Endothelial cell of umbilical vein (primary cell): ENCODE data around the gene TMEM161A. TPM values are rescaled to one million over a fixed set of nuclear protein-coding genes. Genes with fewer than 3 reads are reported as not detected.

Experiments used
- BruUV-seq: library from RNA; stranded (reverse); fragments of 400-500 nt; replicated peaks from 2 replicates; lab custom pipeline; 2021; lab: Mats Ljungman, UMichigan
- CTCF ChIA-PET: fragments of 300-600, 350-600 bp; sonication (Branson Sonifier 250); formaldehyde crosslinking; loops from one replicate; lab custom pipeline; 2021; ENCODE audit warnings: antibody characterized with exemption, inconsistent platforms; lab: Charles Lee
- POLR2A ChIA-PET: fragments of 300-600, 350-600 bp; sonication (Branson Sonifier 250); formaldehyde crosslinking; loops from one replicate; lab custom pipeline; 2021; ENCODE audit warnings: antibody characterized with exemption, inconsistent platforms; lab: Charles Lee
- DNase-seq: peaks from one replicate; pipeline ENCODE4 v3.0.0-alpha.2; 2011; ENCODE audit warnings: low read depth, low spot score
- FAIRE-seq: peaks from 2 replicates; lab custom pipeline; 2011; peaks lifted over from hg19 to GRCh38; lab: Jason Lieb, UNC
- H2AFZ ChIP-seq: 2 replicates; pipeline ENCODE4 v1.6.0; 2012; ENCODE audit warnings: low read depth, low read length, control low read depth, inconsistent platforms
- H3K27ac ChIP-seq: 2 replicates; pipeline ENCODE4 v1.5.1; 2011; ENCODE audit warnings: low read depth, mild to moderate bottlenecking, control low read depth, low read length, moderate library complexity; ENCODE audit not compliant: insufficient read depth
- H3K27me3 ChIP-seq, 2 experiments: 2 replicates each; pipeline versions ENCODE4 v1.6.0 to v1.6.1; 2011; ENCODE audit warnings: low read length in 2 of 2, mixed read lengths in 1 of 2; ENCODE audit not compliant: control insufficient read depth in 2 of 2, insufficient read depth in 2 of 2
- H3K36me3 ChIP-seq, 2 experiments: 2 replicates in 1 of 2; 3 replicates in 1 of 2; pipeline ENCODE4 v1.5.1; 2011; ENCODE audit warnings: low read length in 2 of 2, mild to moderate bottlenecking in 1 of 2, moderate library complexity in 1 of 2; ENCODE audit not compliant: control insufficient read depth in 2 of 2, insufficient read depth in 2 of 2; ENCODE audit errors: extremely low read depth in 1 of 2
- H3K4me1 ChIP-seq: 3 replicates; pipeline ENCODE4 v1.5.1; 2011; ENCODE audit warnings: mild to moderate bottlenecking, low read length; ENCODE audit not compliant: control insufficient read depth, insufficient read depth; ENCODE audit errors: extremely low read depth
- H3K4me2 ChIP-seq: 2 replicates; pipeline ENCODE4 v1.6.1; 2011; ENCODE audit warnings: low read length, control low read depth, mixed read lengths; ENCODE audit not compliant: insufficient read depth
- H3K4me3 ChIP-seq, 3 experiments: fragments of 200-600 bp in 1 of 3; sonication (generic), shearing (Covaris generic) in 1 of 3; replicated peaks in 1 of 3; 2 replicates each; pipeline ENCODE4 v1.5.1; 2011 to 2016; ENCODE audit warnings: control low read depth in 3 of 3, low read length in 3 of 3, mild to moderate bottlenecking in 2 of 3, inconsistent platforms in 1 of 3, low read depth in 1 of 3, moderate library complexity in 1 of 3; ENCODE audit not compliant: insufficient read depth in 1 of 3
- H3K79me2 ChIP-seq: 2 replicates; pipeline ENCODE4 v1.6.0; 2012; ENCODE audit warnings: low read length, inconsistent platforms; ENCODE audit not compliant: control insufficient read depth, insufficient read depth
- H3K9ac ChIP-seq: replicated peaks from 2 replicates; pipeline ENCODE3; 2011; ENCODE audit warnings: low read length, control low read depth; ENCODE audit not compliant: insufficient read depth; ENCODE audit errors: extremely low read depth
- H3K9me1 ChIP-seq: replicated peaks from 3 replicates; pipeline ENCODE4 v1.6.0; 2011; ENCODE audit warnings: mild to moderate bottlenecking, low read length; ENCODE audit not compliant: control insufficient read depth, insufficient read depth; ENCODE audit errors: extremely low read depth
- H3K9me3 ChIP-seq: replicated peaks from 2 replicates; pipeline ENCODE4 v1.5.1; 2012; ENCODE audit warnings: low read length, inconsistent platforms; ENCODE audit not compliant: control insufficient read depth, insufficient read depth
- H4K20me1 ChIP-seq: replicated peaks from 2 replicates; pipeline ENCODE3; 2011; ENCODE audit warnings: mild to moderate bottlenecking, low read length; ENCODE audit not compliant: control insufficient read depth, insufficient read depth; ENCODE audit errors: extremely low read depth
- EZH2 ChIP-seq: IDR thresholded peaks from 2 replicates; pipeline ENCODE4 v1.6.1; 2012; ENCODE audit warnings: borderline replicate concordance, low read depth, mild to moderate bottlenecking, moderate library complexity, low read length, inconsistent platforms; ENCODE audit not compliant: severe bottlenecking
- FOS ChIP-seq: IDR thresholded peaks from 2 replicates; pipeline ENCODE4 v1.6.1; 2011; ENCODE audit warnings: mild to moderate bottlenecking, low read length, moderate library complexity, borderline replicate concordance; ENCODE audit not compliant: insufficient read depth
- GATA2 ChIP-seq: IDR thresholded peaks from 2 replicates; pipeline ENCODE4 v1.7.0; 2011; ENCODE audit warnings: low read depth, mild to moderate bottlenecking, moderate library complexity, mixed read lengths, low read length; ENCODE audit not compliant: insufficient read length, insufficient read depth
- JUN ChIP-seq: IDR thresholded peaks from 2 replicates; pipeline ENCODE4 v1.6.1; 2011; ENCODE audit warnings: borderline replicate concordance, low read depth; ENCODE audit not compliant: insufficient read length, insufficient read depth
- MAX ChIP-seq: IDR thresholded peaks from 2 replicates; pipeline ENCODE4 v1.6.1; 2011; ENCODE audit not compliant: insufficient read depth, insufficient read length
- MYC ChIP-seq: IDR thresholded peaks from one replicate; pipeline ENCODE4 v1.6.1; 2011; ENCODE audit warnings: mild to moderate bottlenecking, low read depth, low read length
- POLR2A ChIP-seq: IDR thresholded peaks from 2 replicates; pipeline ENCODE4 v1.6.1; 2012; ENCODE audit warnings: low read depth, mild to moderate bottlenecking, control low read depth, low read length
- POLR2AphosphoS5 ChIP-seq: IDR thresholded peaks from 2 replicates; pipeline ENCODE4 v1.6.1; 2012; ENCODE audit warnings: low read depth, mild to moderate bottlenecking, control low read depth, low read length, moderate library complexity; ENCODE audit not compliant: insufficient read depth
- dilution Hi-C: fragments of 300-500 bp; cut with MboI; formaldehyde crosslinking; loops from one replicate; pipeline ENCODE4 v1.15.0; 2019; ENCODE audit warnings: low sequenced_read_pairs; ENCODE audit not compliant: extremely low pct_ligation_motif_present
- intact Hi-C: fragments of 100-400 bp; cut with micrococcal nuclease; formaldehyde crosslinking; loops from one replicate; pipeline ENCODE4 v1.10.0; 2022
- polyA plus RNA-seq, 4 experiments: library from polyadenylated mRNA; depleted of rRNA in 3 of 4; stranded (reverse) in 3 of 4; unstranded in 1 of 4; fragments of >200 nt; gene quantifications; 2 replicates each; pipeline versions ENCODE4 v1.2.1 to v1.2.3, GENCODE V29; 2011 to 2012; ENCODE audit warnings: missing spikeins in 1 of 4
- total RNA-seq: library from RNA; stranded (reverse); gene quantifications from 2 replicates; pipeline ENCODE4 v1.2.3, GENCODE V29; 2021
- TF ChIP-seq, protein P1 (sequence below), 2 donors: IDR thresholded peaks; 1 replicate in 1 of 2; 2 replicates in 1 of 2; pipeline ENCODE4 v1.5.1; 2011; ENCODE audit warnings: low read length in 2 of 2, mild to moderate bottlenecking in 2 of 2, moderate library complexity in 2 of 2, control low read depth in 1 of 2, inconsistent platforms in 1 of 2, low read depth in 1 of 2; ENCODE audit not compliant: insufficient read depth in 1 of 2; ENCODE audit errors: extremely low read depth in 1 of 2

Gene TMEM161A
- total and polyA plus RNA-seq, 2 donors (not counting 3 experiments of a cell fraction or from before 2014, with no cell fraction given), result 24.1 to 54.9 TPM

DNA sequence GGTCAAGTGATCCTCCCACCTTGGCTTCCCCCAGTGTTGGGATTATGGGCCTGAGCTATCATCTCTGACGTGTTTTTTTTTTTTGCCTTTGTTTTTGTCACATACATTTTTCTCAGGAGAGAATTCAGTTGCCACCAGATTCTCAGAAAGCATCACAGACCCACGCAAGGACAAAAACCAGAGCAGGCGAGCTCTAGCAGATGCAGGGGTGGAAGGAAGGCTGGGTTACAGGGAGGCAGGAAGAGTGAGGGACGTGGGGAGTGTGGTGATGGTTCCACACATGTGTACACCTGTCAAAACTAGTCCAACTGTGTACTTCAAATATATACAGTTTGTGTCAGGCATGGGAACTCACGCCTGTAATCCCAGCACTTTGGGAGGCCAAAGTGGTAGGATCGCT lies 4.3 kb downstream of the TMEM161A start:
- Histone ChIP-seq H3K27ac (no peak overlapping the region), H4K20me1 (no peaks in the 10 kb centered on the region), H2AFZ (no peak overlapping the region), H3K9me3 (no peaks in the 10 kb centered on the region), H3K4me2 (no peak overlapping the region), H3K36me3 (no peaks in the 10 kb centered on the region), H3K9ac (no peak overlapping the region), H3K4me1 (peaks cover 8% of the 10 kb centered on the region), H3K9me1 (no peaks in the 10 kb centered on the region), H3K27me3 (no peaks in the 10 kb centered on the region), H3K4me3 (no peak overlapping the region), H3K79me2 (no peaks in the 10 kb centered on the region)
- no peak for FAIRE-seq
- ChIA-PET CTCF (no interaction called here), POLR2A (no interaction called here)
- BruUV-seq, result no TSS peak
- intact Hi-C loops (no loop called here), dilution Hi-C loops (no loop called here)
- no peak for DNase-seq
- TF ChIP-seq MYC (no peak), POLR2A (no peak), JUN (no peak), POLR2AphosphoS5 (no peak), EZH2 (no peak), FOS (no peak), GATA2 (no peak), MAX (no peak)
- TF ChIP-seq, protein P1, sequence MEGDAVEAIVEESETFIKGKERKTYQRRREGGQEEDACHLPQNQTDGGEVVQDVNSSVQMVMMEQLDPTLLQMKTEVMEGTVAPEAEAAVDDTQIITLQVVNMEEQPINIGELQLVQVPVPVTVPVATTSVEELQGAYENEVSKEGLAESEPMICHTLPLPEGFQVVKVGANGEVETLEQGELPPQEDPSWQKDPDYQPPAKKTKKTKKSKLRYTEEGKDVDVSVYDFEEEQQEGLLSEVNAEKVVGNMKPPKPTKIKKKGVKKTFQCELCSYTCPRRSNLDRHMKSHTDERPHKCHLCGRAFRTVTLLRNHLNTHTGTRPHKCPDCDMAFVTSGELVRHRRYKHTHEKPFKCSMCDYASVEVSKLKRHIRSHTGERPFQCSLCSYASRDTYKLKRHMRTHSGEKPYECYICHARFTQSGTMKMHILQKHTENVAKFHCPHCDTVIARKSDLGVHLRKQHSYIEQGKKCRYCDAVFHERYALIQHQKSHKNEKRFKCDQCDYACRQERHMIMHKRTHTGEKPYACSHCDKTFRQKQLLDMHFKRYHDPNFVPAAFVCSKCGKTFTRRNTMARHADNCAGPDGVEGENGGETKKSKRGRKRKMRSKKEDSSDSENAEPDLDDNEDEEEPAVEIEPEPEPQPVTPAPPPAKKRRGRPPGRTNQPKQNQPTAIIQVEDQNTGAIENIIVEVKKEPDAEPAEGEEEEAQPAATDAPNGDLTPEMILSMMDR (IDR thresholded peaks at IDR 0.05; ENCODE audit: extremely low read depth in 1 of 2, insufficient read depth in 1 of 2, low read depth in 1 of 2, low read length in 2 of 2), result no peak
